ENCODE measurements around the gene RHOBTB3.

- TF ChIP-seq CTCF (IDR thresholded peaks at IDR 0.05 in 4 of 5, conservative IDR thresholded peaks at IDR 0.05 in 1 of 5) (no peak), POLR2A (IDR thresholded peaks at IDR 0.05) (no peak)
Measured at GRCh38 chr5:95815155-95815729, 84.1 kb downstream of the RHOBTB3 start.

All from gastrocnemius medialis (tissue), 4 donors.